Measurements from ENCODE around the gene C20orf144. TPM values are rescaled to one million over a fixed set of nuclear protein-coding genes. Genes with fewer than 3 reads are reported as not detected.
"Not testable (repeated sequence)": the region's sequence is repeated elsewhere in the genome, so short reads cannot be mapped to it uniquely, and the experiment has no call there.

The C20orf144 gene
- 0.29 and 0.61 TPM in 2 replicates for total RNA-seq

DNA sequence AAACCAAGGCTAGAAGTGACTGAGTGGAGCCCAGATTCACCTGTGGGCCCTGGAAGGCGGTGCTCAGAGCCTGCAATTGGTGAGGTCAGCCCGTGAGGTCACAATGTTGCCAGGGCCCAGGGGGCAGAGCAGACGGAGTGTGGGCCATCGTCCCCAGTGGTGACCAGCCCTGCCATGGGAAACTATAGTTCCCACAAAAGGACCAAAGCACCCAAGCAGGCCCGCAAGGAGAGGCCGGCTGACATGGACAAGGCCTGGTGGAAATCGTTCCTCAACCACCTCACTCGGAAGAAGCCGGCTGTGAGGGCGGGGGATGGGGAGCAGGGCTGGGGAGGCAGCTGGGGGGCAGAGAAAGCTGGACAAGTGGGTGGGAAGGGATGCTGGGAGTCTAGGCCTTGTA is at the start of gene C20orf144:
Gene C20orf144 (plus strand): TSS at position 156 of the 400 bp plus-strand sequence. CDS start 19 bp downstream, at position 175.
- intact Hi-C loops (cut with micrococcal nuclease): loop anchor here (2.0 kb wide), 1 partner anchor 261 kb away; the partner anchor contains the start of gene CDK5RAP1

DNA sequence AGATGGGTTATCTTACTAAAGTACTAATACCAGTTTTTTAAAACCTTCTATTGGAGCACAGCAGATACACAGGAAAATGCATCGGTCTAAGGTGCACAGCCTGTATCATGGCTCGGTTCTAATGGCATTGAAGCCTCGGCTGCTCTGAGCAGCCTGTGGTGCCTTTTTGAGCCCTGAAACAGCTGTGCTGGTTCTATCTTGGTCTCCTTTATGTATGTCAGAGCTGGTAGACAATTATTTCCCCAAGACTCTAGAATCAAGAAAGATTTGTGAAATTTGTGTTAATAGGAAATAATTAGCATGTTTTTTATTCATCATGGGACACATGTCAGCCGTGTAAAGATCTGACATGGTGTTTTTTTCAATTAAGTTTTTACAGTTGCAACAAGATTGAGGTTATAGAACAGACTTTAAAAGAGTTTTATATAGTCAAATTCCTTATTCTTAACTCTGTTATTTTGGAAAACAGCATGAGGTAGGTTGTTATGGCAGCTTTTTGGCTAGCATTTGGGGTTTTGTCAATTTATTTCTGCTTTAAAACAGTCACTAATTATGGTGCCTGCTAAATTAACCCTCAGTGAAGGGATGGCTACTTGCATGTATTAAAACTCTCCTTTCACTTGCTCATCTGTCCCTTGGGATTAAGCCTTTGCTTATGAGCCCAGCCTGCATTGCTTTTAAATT is 40.3 kb upstream of the C20orf144 start:
- intact Hi-C loops (cut with micrococcal nuclease): no loop called here

GRCh38 chr20:33622705-33623365 is 39.3 kb upstream of the C20orf144 start:
- intact Hi-C loops (cut with micrococcal nuclease): no loop called here

- intact Hi-C loops (cut with micrococcal nuclease): no loop called here
These were observed 37.7 kb upstream of the C20orf144 start for GRCh38 chr20:33624399-33624798.

DNA sequence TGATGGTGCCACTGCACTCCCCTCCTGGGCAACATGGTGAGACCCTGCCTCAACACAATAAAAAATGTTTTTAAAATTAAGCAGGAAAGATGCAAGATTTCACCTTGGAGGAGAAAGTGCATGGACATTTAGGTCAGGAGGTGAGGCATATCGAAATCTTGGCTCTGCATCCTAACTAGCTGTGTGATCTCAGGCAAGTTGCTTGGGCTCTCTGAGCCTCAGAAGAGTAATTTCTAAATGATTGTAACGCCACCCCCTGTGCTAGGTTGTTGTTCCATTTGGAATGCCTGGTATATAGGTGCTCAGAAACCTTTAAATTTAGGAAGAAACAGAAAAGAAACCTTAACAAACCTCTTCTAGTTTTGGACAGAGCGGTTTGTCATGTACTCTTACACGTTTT is 35.9 kb upstream of the C20orf144 start:
- intact Hi-C loops (cut with micrococcal nuclease): no loop called here

GRCh38 chr20:33627577-33628216 is 34.4 kb upstream of the C20orf144 start:
- intact Hi-C loops (cut with micrococcal nuclease): no loop called here

DNA sequence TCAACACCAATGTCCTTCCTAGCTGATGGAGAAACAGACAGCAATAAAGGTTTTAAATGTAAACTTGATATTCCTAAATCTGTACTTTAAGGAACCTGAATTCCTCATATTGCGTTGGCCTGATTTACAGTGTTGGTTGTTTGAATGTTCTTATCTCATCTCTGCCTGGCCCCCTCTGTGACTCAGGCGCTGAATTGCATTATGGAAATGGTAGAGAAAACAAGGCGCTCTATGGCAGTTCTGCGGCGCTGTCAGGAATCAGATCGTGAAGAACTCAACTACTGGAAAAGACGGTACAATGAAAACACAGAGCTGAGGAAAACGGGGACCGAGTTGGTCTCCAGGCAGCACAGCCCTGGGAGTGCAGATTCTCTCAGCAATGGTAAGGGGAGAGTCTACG is 32.6 kb upstream of the C20orf144 start:
- intact Hi-C loops (cut with micrococcal nuclease): no loop called here

DNA sequence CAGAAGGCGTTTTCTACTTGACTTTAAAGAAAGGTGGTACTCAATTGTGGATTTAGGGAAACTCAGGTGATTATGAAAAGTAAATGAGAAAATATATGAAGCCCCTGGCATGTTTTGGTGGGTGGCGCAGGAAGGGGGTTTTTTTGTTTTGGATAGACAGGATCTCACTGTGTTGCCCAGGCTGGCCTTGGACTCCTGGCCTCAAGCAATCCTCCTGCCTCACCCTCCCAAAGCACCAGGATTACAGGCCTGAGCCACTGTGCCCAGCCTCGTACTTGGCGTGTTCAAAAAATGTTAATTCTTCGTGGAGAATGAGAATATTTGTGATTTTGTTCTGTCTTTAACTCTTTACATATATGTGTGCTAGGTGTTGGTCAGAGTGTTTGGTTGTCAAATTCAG is 32.1 kb upstream of the C20orf144 start:
- intact Hi-C loops (cut with micrococcal nuclease): no loop called here

DNA sequence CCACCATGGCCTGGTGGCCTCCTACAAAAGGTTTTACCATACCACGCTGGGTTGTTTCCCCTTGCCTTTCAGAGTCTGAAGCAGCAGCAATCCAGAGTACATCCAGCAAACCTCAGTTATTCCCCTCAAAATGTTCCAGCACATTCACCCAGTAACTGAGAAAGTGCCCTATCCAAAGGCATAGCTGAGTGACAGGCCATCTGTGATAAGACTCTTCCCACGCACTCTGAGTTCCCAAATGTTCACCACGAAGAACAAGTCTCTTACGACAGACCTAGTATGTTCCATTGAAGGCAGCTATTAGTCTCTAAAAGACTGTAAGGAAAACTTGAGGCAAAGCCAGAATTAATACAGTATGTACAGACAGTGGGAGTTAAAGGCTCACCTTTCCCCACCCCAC is 31.6 kb upstream of the C20orf144 start:
- intact Hi-C loops (cut with micrococcal nuclease): no loop called here

DNA sequence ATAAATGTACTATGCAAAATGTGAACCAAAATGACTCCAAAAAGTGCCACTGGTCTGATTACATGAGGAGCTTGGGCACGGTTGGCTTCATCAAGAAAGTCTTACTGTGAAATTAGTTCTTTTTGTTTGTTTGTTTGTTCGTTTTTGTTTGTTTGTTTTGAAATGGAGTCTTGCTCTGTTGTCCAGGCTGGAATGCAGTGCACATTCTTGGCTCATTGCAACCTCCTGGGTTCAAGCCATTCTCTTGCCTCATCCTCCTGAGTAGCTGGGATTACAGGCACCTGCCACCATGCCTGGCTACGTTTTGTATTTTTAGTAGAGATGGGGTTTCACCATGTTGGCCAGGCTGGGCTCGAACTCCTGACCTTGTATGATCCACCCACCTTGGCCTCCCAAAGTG is 30.2 kb upstream of the C20orf144 start:
- intact Hi-C loops (cut with micrococcal nuclease): not testable (repeated sequence)

- intact Hi-C loops (cut with micrococcal nuclease): no loop called here
These were observed 26.8 kb upstream of the C20orf144 start for GRCh38 chr20:33635341-33635740.

DNA sequence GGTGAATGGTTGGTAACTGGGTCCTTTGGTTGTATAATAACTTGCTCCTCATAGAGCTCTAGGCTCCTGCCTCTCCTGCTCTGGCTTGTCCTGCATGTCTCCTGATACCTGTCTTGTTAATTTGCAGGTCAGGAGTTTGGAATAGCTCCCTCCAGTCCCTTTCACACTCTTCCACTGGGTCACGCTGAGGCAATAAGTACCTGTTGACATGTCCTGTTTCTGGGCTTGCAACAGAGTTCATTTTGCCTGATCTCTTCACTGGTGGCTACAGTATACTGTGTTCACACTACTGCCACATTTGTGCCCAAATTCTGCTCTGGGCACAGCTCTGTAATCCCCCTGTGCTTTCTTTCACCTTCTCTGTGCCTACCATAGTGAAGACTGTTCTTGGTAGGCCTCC is 25.4 kb upstream of the C20orf144 start:
- intact Hi-C loops (cut with micrococcal nuclease): no loop called here

DNA sequence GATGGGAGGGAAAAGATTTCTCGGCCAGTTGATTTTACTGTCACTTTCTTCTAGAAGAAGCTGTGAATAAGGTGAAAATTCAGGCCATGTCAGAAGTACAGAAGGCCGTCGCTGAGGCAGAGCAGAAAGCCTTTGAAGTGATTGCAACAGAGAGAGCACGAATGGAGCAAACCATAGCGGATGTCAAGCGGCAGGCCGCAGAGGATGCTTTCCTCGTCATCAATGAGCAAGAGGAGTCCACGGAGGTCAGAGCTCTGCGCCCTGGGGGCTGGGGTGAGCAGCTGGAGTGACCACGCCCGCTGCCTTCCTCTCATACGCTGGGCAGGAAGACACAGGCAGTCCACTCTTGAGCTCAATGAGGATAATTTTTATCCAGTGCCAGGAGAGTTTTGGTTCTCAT is 21.8 kb upstream of the C20orf144 start:
- intact Hi-C loops (cut with micrococcal nuclease): no loop called here

DNA sequence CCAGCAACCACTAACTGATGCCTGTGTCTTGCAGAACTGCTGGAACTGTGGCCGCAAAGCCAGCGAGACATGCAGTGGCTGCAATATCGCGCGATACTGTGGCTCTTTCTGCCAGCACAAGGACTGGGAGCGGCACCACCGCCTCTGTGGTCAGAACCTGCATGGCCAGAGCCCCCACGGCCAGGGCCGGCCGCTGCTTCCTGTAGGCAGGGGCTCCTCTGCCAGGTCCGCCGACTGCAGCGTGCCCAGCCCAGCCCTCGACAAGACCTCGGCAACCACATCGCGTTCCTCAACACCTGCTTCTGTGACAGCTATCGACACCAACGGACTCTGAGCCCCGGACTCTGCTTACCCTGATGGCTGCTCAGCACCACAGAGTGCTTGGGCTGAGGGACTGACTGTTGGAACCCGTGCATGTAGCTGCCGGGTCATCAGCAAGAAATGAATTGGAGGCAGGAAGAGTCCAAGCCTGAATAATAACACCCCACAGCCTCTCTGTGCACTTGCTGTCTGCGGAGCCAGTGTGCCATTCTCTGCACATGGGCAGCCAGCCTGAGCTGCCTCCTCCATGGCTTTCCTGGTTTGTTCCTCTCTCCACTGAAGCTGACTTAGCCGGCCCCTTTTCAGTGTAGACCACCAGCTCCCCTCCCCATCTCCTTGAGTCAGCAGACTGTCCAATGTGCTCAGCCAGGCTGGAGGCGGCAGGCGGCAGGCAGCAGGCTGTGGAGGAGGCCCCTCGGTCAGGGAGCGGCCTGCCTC is 17.6 kb upstream of the C20orf144 start:
- intact Hi-C loops (cut with micrococcal nuclease): no loop called here

DNA sequence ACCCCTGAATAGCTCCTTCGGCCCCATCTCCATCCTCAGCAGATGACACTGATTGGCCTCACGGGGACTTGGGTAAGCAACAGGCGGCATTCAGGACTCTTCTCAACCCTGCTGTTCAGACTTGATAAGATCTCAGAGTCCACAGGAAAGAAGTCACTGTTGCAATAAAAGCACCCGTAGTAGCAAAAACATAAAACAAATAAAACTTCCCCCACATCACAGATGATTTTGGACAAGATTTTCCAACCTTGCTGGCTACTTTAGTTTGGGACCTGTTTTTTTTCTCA is 17.1 kb upstream of the C20orf144 start:
- intact Hi-C loops (cut with micrococcal nuclease): no loop called here

GRCh38 chr20:33645396-33645795 is 16.7 kb upstream of the C20orf144 start:
- intact Hi-C loops (cut with micrococcal nuclease): no loop called here

GRCh38 chr20:33646191-33646590 is 15.9 kb upstream of the C20orf144 start:
- intact Hi-C loops (cut with micrococcal nuclease): no loop called here

GRCh38 chr20:33646959-33647602 is 15.0 kb upstream of the C20orf144 start:
- intact Hi-C loops (cut with micrococcal nuclease): not testable (repeated sequence)

GRCh38 chr20:33647603-33648395 is 14.3 kb upstream of the C20orf144 start:
- intact Hi-C loops (cut with micrococcal nuclease): no loop called here

DNA sequence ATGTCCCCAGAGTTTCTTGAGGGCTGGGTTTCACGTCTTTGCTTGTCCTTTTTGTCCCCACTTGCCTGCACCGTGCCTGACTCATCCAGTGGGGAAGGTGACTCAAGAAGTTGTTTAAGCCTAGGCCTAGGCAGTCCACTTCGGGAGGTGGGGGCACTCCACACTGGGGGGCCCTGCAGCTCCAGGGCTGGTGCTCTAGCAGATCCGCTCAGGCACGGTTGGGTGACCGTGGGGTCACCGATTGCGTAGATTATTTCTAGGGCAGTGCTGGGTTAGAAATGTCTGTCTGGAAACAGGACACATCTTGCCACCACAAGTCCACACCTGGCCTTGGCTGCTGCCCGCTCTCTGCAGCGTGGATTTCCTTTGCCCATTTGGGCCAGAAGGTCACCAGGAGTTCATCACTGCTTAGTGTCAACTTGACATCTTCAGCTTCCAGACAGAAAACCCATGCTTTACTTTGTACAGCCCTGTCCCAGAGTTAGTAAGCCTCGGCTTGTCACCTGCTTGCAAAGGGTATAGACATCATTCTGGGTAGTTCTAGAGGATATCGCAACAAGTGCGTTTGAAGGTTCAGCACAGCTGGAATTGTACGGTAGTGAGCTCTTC is 13.6 kb upstream of the C20orf144 start:
- intact Hi-C loops (cut with micrococcal nuclease): no loop called here
